ENCODE measurements around the gene RBM15B.
A peak's percentile ranks its signal among the peaks of the same experiment; 100 is the strongest.

The RBM15B gene

DNA sequence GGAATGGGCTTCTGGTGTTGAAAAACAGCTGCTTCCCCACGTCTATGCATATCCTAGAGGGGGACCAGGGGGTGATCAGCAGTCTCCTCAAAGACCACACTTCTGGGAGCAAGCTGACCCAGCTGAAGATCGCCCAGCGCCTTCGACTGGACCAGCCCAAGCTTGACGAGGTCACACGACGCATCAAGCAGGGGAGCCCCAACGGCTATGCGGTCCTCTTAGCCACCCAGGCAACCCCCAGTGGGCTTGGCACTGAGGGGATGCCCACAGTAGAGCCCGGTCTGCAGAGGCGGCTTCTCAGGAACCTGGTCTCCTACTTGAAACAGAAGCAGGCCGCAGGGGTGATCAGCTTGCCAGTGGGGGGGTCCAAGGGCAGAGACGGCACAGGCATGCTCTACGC lies 2.5 kb downstream of the RBM15B start:
- DNase-seq: no peak

DNA sequence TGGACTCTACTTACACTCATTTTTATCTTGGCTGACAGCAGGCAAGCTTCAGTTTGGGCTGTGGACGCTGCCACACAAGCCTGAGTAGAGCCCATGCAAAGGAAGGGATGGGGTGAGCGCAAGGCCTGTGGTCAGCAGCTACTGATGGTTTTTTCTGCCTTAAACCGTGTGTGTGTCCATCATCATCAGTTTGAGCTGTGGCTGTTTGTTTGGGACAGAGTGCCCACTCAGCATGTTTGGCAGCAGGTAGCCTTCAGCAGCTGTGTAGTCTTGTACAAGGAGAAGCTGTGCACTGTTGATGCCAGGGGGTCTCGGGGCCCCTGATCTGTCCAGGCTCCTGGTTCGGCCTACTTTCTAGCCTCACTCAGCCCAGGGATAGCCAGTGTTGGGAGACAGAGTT lies 3.5 kb downstream of the RBM15B start:
- no peak for DNase-seq

DNA sequence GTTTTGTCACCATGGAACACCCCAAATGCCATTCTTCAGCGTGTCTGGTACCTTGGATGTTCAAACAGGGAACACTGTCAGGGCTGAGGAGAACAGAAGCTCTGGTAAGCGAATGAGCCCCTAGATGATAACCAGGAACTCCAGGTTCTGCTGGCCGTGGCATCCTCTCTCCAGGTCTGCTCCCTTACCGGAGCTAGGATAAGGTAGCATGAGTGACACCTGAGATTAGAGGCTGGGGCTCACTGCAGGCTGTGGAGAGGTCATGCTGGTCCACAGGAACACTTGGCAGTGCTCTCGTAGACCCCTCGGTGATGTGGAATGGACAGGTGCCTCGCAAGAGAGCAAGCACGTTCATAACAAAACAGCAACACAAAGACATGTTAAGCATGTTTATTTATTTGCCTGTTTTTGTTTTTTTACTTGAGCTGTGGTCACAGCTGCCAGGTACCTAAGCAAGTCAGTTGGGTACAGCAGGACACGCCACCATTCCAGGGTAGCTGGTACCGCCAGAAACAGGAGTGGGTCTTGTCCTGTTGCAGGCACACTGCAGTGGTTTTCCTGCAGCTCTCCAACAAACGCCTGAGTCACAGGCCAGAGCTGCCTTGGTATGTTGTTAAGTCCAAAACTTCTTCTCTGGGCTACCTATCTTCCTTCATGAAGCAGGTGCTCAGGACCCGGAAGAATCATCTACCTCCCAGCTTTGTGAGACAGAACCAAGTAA lies 4.6 kb downstream of the RBM15B start:
- no peak for DNase-seq

DNA sequence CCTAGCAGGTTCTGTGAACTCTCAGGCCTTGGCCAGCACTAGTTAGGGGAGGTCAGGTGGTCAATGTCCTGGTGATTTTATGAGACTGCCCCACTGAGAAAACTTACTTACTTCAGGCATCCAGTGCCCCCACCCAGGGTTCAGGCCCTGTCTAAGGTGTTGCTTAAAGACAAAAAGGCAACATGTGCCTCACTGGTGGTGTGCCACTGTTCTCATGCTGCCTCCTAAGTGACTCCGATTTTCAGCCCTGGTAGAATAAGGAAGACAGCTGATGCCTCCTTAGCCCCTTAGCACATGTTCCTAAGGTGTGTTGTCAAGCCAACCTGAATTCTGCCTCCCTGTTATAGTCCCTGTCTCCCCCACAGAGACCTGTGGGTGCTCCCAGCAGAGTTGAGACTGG lies 5.3 kb downstream of the RBM15B start:
- no peak for DNase-seq

DNA sequence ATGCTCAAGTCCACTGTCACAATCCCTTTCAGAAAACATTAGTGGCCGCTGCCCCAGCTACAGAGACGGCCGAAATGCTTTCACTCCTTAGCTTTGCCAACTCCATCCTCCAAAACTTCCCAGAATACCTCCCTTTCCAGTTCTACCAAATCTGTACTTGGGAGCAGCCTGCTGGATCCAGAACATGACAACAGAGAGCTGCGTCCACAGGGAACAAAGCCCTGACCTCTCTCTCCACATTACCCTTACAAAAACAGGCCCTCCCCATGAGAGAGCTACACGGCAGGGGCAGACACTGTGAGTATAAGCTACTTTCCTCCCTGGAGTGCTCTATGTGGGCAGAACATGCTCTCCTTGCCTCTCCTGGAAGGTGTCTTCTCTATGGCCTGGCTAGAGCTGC lies 6.3 kb downstream of the RBM15B start:
- no peak for DNase-seq

DNA sequence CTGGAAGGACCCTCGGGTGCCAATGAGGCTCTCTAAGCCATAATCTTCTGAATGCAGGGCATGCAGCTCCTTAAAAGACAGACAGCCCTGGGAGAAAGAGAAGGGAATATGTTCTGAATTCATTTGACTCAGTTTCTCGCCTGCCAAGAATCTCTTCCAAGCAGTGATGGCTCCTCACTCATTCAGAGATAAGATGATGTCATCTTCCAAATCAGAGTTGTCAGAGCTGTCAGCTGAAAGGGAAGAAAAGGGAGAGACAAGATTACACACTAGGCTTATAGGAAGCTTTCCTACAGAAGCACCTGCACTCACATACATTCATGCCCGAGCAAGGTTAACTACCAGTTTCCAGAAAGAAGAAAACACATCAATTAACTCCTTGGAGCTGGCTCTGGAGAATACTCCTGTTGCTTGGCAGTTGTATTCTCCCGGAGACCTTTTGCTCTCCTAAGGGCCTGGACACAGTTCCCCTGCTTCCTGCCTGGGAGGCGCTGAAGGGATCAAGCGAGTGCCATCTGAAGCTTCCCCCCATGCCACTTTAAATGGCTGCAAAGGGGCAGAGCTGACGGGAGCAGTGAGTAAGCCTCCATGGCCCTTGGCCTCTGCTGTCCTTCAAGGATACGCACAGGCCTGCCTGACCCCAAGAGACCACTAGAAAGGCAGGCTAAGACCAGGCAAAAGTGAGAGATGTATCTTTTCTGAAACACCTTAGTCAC lies 7.7 kb downstream of the RBM15B start:
- DNase-seq: no peak

DNA sequence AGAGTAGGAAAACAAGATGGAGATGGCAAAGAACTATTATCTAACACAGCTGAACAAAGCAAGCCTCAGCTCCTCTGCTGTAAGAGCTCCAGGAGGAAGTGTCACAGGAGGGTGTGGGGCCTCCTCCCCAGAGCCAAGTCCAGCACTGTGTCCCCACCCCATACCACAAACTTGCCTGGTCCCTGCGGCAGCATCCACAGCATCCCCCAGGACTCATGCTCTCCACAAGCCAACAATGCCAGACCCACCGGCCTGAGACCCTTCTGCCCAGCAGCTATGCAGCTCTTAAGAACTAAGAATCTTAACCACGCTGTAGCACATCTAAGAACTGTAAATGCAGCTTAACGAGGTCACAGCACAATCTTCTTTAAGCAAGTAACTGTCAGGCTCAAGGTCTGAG lies 9.1 kb downstream of the RBM15B start:
- DNase-seq: no peak

DNA sequence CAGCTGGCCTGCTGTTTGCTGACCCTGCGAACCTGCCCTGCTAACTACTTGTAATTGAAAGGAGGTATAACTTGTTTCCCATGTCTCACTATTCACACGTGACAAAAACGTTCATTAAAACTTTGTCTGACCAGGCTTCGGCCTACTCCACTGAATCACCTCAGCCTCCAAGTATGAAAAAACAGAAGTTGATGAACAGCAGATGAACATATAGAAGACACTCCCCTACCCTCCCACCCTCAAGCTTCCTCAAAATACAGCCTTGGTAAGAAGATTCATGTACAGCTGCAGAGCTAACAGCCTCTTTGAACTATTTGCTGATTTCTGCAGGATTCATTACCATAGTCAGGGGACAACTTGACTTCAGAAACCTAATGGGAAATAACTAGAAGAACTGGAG lies 10.7 kb downstream of the RBM15B start:
- no peak for DNase-seq

DNA sequence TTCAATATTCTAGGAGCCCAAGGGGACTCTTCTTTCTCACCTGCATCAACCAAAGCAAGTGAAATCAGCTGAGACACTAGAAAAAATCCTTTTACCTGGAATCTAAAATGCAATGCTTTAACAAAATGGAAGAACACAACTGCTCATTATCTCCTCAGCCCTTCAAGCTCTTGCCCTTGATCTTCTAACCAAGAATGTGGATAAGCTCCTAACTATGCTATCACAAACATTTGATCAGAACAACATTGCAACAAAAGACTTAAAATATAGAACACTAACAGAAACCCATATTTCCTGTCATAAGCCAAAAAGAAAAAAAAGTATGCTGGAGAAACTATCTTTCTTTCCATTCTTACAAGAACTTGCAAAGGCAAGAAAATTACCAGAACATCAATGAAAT lies 12.6 kb downstream of the RBM15B start:
- no peak for DNase-seq

DNA sequence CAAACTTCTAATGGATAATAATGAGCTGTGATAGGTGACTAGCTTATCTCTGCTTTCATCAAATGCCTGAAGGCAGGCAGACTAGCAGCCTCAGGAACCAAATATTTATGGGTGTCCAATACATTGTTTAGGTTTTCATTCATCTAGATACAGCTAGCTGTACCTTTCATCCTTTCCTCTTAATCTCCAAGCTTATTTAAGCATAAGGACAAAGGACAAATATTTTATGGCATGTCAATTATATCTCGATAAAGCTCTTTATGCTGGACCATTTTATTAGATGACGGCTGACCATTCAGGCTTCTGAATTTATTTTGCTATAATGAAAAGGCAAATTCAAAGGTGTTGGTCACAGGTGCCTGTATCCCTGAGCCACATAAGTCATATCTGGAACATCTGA lies 16.9 kb downstream of the RBM15B start:
- no peak for DNase-seq

DNA sequence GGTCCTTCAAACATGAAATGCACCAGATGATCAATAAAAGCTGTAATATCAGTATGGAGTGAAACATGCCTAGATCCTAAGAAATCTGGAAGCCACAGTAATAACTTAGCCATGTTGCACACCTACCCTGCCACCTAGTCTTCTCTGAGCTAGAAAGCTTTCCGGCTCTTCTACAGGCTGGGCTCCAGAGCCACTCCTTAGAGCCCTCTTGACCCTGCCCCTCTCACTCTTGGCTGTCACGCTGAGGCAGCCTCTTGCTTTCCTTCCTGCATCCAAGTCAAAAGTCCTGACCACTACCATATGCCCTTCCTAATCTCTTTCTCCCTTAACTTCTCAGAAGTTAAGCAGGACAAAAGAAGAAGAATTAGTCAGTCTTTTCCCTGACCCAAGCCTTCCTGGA lies 17.7 kb downstream of the RBM15B start:
- DNase-seq: no peak

DNA sequence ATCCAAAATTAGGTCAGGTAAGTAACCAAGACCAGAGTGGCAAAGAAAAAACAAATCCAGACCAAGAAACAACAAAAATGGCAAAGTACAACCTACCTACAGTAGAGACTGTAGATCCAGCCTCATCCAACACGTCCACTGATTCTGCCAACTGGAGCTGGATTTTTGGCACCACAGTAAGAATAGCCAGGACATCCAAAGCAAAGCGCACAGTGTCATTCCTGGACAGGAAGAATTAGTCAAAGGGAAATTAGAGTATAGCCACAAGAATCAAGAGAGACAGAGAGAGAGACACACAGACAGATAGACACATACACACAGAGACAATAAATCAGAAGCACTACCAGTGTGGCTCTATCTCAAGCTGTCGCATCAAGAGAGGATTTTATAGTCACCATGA lies 31.1 kb downstream of the RBM15B start:
- no peak for DNase-seq

DNA sequence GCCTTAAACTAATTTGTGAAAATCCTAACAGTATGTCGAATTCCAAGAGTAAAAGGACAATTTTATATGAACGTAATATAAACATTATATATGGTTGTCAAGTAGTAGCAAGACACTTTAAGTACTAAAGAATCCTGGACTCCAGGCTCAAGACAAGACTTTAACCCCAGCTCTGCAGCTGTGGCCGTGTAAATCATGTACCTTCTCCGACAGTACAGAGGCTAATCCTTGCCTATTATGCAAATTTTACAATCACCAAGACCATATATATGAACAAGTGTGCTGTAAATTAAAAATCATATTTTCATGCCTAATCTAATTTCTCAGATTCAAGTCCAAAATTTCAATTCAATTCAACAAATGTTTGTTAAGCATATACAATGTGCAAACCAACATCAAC lies 35.8 kb downstream of the RBM15B start:
- no peak for DNase-seq

DNA sequence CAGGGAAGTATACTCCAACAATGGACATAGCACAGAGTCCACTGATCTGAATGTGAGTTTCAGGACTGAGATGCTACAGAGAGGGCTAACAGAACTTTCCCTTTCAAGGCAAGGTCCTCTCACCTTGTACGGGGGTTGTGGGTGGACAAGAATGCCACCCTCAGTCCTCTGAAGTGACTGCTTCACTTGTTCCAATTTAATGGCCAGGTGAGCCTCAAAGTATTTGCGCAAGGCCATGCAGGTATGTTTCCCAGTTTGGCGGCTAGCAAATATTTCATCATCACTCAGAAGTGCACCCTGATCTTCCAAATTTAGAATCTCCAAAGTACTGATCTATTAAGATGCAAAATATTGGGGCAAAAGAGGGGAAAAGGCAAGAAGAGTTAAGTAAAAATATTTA lies 38.1 kb downstream of the RBM15B start:
- no peak for DNase-seq

DNA sequence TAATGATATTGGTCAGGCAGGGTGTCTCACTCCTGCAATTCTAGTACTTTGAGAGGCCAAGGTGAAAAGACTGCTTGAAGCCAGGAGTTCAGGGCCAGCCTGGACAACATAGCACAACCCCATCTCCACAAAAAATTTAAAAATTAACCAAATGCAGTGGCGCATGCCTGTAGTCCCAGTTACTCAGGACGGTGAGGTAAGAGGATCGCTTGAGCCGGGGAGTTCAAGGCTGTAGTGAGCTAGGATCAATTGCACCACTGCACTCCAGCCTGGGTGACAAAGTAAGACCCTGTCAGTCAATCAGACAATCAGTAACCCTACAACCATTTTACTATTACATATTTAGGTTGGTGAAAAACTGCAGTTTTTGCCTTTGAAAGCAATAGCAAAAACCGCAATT lies 43.0 kb downstream of the RBM15B start:
- DNase-seq: no peak

DNA sequence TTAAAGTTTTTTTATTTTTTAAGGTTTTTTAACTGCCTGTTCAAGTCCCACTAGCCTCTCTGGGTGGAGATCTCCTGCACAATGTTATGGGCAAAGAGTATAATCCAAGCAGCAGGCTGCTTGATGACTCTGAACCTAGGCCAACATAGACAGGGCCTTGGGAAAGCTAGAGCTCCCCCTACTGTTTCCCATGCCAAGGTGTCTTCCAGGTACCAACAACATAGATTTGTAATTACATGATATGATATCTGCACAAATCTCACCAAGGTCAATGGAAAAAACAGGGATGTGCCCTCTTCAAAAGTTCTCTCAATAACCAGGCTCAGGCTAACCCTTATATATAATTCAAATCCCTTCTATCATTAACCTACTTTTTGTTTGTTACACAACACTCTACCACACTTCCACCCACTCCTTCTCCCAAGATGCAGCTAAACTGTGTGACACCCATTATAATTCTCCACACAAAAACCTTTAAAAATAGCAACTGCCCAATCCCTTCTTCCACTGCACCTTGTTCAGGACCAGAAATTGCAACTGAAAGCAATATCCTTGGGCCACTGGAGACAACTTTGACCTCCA lies 43.8 kb downstream of the RBM15B start:
- DNase-seq: peak in 4 of 5 experiments; percentile 5 to 72 (median 22)

DNA sequence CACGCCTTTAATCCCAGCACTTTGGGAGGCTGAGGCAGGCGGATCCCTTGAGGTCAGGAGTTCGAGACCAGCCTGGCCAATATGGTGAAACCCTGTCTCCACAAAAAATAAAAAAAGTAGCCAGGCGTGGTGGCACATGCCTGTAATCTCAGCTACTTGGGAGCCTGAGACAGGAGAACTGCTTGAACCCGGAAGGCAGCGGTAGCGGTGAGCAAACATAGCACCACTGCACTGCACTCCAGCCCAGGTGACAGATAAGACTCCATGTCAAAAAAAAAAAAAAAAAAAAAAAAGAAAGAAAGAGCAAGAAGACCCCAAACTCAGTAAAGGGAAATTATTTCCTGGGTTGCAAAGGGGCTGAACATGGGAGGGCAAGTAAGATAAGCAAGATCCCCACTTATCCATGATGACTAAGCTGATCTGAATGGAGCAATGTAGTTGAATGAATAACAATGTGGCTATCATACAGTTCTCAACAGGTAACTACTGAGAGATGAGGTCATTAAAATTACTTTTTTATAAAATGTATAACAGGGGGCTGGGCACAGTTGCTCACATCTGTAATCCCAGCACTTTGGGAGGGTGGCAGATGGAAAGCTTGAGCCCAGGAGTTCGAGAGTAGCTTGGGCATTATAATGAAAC lies 46.0 kb downstream of the RBM15B start:
- DNase-seq: no peak

DNA sequence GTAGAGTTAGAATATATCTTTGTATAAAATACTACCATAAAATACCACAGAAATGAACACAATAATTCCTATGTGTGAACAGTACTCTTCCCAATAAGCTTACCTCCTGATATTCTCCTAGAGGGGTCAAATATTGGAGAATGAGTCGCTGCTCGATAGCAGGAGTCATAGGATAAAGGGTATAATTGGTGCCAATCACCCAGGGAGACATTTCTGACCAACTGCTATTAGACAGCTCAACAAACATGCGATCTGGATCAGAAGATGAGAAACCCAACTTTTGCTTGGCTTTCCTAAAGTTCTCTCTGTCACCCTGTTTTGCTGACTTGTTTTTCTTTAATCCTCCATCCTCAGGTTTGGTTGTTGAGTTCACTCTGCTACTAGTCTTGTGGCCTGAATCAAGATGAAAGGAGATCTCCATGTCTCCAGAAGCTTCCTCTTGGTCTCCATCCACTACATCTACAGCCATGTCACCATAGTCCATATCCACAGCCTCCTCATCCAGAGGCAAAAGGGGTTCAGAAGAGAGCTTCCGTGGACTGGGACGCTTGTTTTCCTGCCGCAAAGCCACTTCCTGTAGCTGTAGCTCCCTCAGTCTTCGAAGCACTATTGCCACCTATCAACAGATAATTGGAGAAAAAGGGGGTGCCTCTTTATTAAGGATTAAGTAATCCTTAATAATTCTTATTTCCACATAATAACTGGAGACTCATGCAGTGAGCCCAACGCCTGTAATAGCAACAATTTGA lies 50.4 kb downstream of the RBM15B start:
- peak in 1 of 5 experiments; percentile 50 for DNase-seq

DNA sequence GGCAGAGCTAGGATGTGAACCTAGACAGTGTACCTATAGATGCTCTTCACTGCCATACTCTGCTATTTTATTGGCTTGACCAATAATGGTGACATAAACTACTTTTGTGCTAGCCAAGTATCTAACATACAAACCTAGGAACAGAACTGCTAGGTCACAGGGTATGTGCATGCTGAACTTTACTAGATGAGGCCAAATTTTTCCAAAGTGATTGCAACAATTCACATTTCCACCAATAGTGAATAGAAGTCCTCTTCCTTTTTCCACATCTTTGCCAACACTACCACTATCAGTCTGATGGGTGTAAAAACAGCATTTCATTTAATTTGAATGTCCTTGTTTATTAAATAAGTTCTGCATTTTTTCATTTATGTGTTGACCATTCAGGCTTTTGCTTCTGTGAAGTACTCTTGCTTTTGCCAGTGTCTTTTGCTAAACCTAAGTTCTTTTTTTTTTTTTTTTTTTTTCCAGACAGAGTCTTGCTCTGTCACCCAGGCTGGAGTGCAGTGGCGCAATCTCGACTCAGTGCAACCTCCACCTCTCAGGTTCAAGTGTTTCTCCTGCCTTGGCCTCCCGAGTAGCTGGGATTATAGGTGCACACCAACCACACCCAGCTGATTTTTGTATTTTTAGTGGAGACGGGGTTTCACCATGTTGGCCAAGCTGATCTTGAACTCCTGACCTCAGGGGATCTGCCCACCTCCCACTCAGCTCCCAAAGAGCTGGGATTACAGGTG lies 54.6 kb downstream of the RBM15B start:
- no peak for DNase-seq
